HepG2 (cell line): Measurements from ENCODE around the gene DENND4B.

Experiments used
- BRD4 ChIP-seq: sonication (generic); formaldehyde crosslinking; IDR thresholded peaks from 2 replicates; pipeline ENCODE4 v1.4.0; 2020; ENCODE audit warnings: missing genetic modification reagents
- CTCF ChIP-seq: sonication (generic); formaldehyde crosslinking; IDR thresholded peaks from 2 replicates; pipeline ENCODE4 v1.5.0; 2020; ENCODE audit warnings: mild to moderate bottlenecking, missing genetic modification reagents, moderate library complexity
- FOSL2 ChIP-seq: sonication (generic); formaldehyde crosslinking; IDR thresholded peaks from 2 replicates; pipeline ENCODE4 v1.4.0; 2020; ENCODE audit warnings: missing genetic modification reagents
- MAX ChIP-seq: IDR thresholded peaks from 2 replicates; pipeline ENCODE4 v1.6.1; 2012; ENCODE audit warnings: inconsistent platforms
- MXD4 ChIP-seq: IDR thresholded peaks from 2 replicates; pipeline ENCODE4 v1.6.1; 2016; ENCODE audit warnings: mild to moderate bottlenecking, missing biosample characterization, missing genetic modification reagents
- PTBP1 ChIP-seq: fragments of 200-400 bp; formaldehyde crosslinking; IDR thresholded peaks from 2 replicates; pipeline ENCODE4 v1.6.1; 2018; ENCODE audit warnings: low read length, low read depth; ENCODE audit not compliant: poor library complexity, severe bottlenecking
- SRF ChIP-seq: IDR thresholded peaks from 2 replicates; pipeline ENCODE4 v1.6.1; 2011; ENCODE audit warnings: mild to moderate bottlenecking, low read depth, low read length, moderate library complexity
- ZNF432 ChIP-seq: sonication (generic); formaldehyde crosslinking; IDR thresholded peaks from 2 replicates; pipeline ENCODE4 v1.5.0; 2020; ENCODE audit warnings: missing genetic modification reagents, mild to moderate bottlenecking, borderline replicate concordance
- ZNF777 ChIP-seq: sonication (generic); formaldehyde crosslinking; IDR thresholded peaks from 2 replicates; pipeline ENCODE4 v1.4.0; 2020; ENCODE audit warnings: missing genetic modification reagents

GRCh38 chr1:153940756-153941155, 5.8 kb downstream of the DENND4B start:
- TF ChIP-seq CTCF (CRISPR knock-in tag) (no peak), ZNF432 (CRISPR knock-in tag) (no peak), FOSL2 (CRISPR knock-in tag) (no peak), MAX (no peak), ZNF777 (no peak), BRD4 (CRISPR knock-in tag) (no peak), SRF (no peak), MXD4 (CRISPR knock-in tag) (no peak), PTBP1 (no peak)
